Purkinje cell (primary cell): ENCODE data around the gene IER3IP1. TPM values are rescaled to one million over a fixed set of nuclear protein-coding genes. Genes with fewer than 3 reads are reported as not detected.

Source experiments
- polyA plus RNA-seq: library from polyadenylated mRNA; unstranded; fragments of >200 nt; fragmentation: Nextera tagmentation; gene quantifications from 2 replicates; pipeline ENCODE4 v1.2.1, GENCODE V29; 2014

The IER3IP1 gene
- 78.4 and 84.2 TPM in 2 replicates for polyA plus RNA-seq

DNA sequence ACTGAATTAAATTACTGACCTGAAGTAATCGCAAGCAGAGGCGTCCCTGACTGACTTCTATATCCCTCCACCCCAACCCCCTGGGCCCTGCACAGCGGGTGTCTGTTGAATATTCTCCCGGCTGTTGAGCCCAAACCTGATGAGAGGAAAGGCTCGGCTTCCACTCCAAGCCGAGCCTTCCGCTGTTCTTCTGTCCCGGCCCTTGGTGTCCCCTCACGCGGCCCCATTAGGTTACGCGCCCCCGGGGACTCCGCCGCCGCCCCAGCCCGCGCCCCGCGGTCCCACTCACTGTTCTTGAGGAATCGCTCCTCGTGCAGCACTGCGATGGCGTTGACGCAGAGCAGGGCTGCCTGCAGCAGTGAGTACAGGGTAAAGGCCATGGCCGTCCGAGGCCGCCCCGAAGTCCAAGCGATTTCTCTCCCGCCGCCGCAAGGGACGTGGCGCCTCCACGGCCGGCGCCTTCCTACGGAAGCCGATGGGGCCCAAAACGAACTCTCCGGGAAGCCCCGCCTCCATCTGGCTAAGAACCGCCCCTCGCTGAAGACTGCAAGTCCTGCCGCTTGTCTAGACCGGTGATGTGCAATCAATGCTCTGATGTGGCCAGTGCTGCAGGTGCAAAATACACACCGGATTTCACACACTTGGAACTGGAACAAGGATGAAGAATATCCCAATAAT lies at the start of gene IER3IP1:
IER3IP1 (minus strand) TSS at position 467 of the 678 bp plus-strand sequence; CDS start at position 380, 87 bp downstream.

GRCh38 chr18:47150029-47150823 lies 25.9 kb downstream of the IER3IP1 start, which contains the start of gene HDHD2:
HDHD2 (minus strand) TSS chr18:47150500; CDS start chr18:47136439, 14,061 bp downstream.

Other genes starting within 250 kb of the IER3IP1 start
- not detected in 2 replicates for gene ELOA2, start 140.7 kb downstream of the IER3IP1 start, polyA plus RNA-seq
- 84.1 and 107 TPM in 2 replicates for gene HDHD2, start 25.9 kb downstream of the IER3IP1 start, polyA plus RNA-seq
- gene SKOR2, start 75.3 kb upstream of the IER3IP1 start, polyA plus RNA-seq = 10.3 and 17.7 TPM in 2 replicates